GM13976 (cell line): ENCODE measurements around the gene NAP1L5.

Experiments
- DNase-seq: peaks from one replicate; pipeline ENCODE4 v3.0.0; 2012; ENCODE audit warnings: low spot score
- CTCF ChIP-seq: IDR thresholded peaks from 2 replicates; pipeline ENCODE4 v1.5.1; 2012; ENCODE audit warnings: borderline replicate concordance, mild to moderate bottlenecking; ENCODE audit not compliant: insufficient read depth; ENCODE audit errors: extremely low read depth, missing control alignments, control extremely low read depth
- in situ Hi-C: fragments of 300-500 bp; cut with MboI; formaldehyde crosslinking; loops from one replicate; pipeline ENCODE4 v1.12.0; 2022; ENCODE audit warnings: low sequenced_read_pairs, mixed read lengths, inconsistent platforms; ENCODE audit not compliant: unreplicated experiment

NAP1L5 gene

GRCh38 chr4:88646528-88647280, 50.9 kb downstream of the NAP1L5 start:
- in situ Hi-C loops, result no loop called here
- DNase-seq, result no peak
- TF ChIP-seq CTCF, result no peak

GRCh38 chr4:88645994-88646393, 51.6 kb downstream of the NAP1L5 start:
- TF ChIP-seq CTCF, result no peak
- in situ Hi-C loops, result no loop called here
- no peak for DNase-seq
